Gastrocnemius medialis (tissue), 4 donors: ENCODE data around the gene REXO1. TPM values are rescaled to one million over a fixed set of nuclear protein-coding genes. Genes with fewer than 3 reads are reported as not detected.

Experiments
- ATAC-seq, 2 donors: fragments of 150-250 bp; one replicate each; pipeline ENCODE4 v1.9.1; 2016
- DNase-seq, 2 donors: peaks; one replicate each; pipeline ENCODE4 v3.0.0-alpha.2; 2019
- H3K27ac ChIP-seq, 4 donors: fragments of 200-600 bp; sonication (generic); 1 replicate in 1 of 4; 2 replicates in 3 of 4; pipeline ENCODE4 v1.5.1; 2016 to 2018; ENCODE audit warnings: mild to moderate bottlenecking in 2 of 4, moderate library complexity in 1 of 4
- H3K27me3 ChIP-seq, 3 donors: fragments of 200-600 bp; sonication (generic) in 2 of 3; 1 replicate in 1 of 3; 2 replicates in 2 of 3; pipeline versions ENCODE4 v1.5.1 to v1.6.0; 2016 to 2019; ENCODE audit warnings: mild to moderate bottlenecking in 1 of 3, moderate library complexity in 1 of 3
- H3K36me3 ChIP-seq, 2 donors: fragments of 200-600 bp; sonication (generic) in 1 of 2; one replicate each; pipeline ENCODE4 v1.5.1; 2017 to 2018
- H3K4me1 ChIP-seq, 2 donors: fragments of 200-600 bp; sonication (generic) in 1 of 2; one replicate each; pipeline ENCODE4 v1.5.1; 2016 to 2017; ENCODE audit warnings: mild to moderate bottlenecking in 2 of 2
- H3K4me3 ChIP-seq, 4 donors: fragments of 200-600 bp; sonication (generic) in 3 of 4; 1 replicate in 1 of 4; 2 replicates in 3 of 4; pipeline ENCODE4 v1.5.1; 2016 to 2019; ENCODE audit warnings: mild to moderate bottlenecking in 2 of 4
- H3K9me3 ChIP-seq, 3 donors: fragments of 200-600 bp; sonication (generic) in 2 of 3; 1 replicate in 1 of 3; 2 replicates in 2 of 3; pipeline ENCODE4 v1.5.1; 2016 to 2019
- CTCF ChIP-seq, 5 experiments: fragments of 450-650 bp in 3 of 5; fragments of 200-600 bp in 2 of 5; sonication (generic) in 2 of 5; IDR thresholded peaks in 4 of 5; conservative IDR thresholded peaks in 1 of 5; 1 replicate in 4 of 5; 2 replicates in 1 of 5; pipeline ENCODE4 v1.5.1; 2016 to 2019; ENCODE audit warnings: antibody characterized with exemption in 5 of 5, mild to moderate bottlenecking in 3 of 5, moderate library complexity in 3 of 5
- POLR2A ChIP-seq, 2 donors: fragments of 450-650 bp; IDR thresholded peaks; one replicate each; pipeline ENCODE4 v1.6.1; 2017; ENCODE audit warnings: antibody characterized with exemption in 2 of 2, mild to moderate bottlenecking in 2 of 2, moderate library complexity in 2 of 2
- in situ Hi-C, 4 donors: fragments of 200-750 bp; cut with MboI; loops; one replicate each; pipeline versions ENCODE4 v1.15.0 to v1.8.0; 2017; ENCODE audit warnings: low sequenced_read_pairs in 4 of 4
- intact Hi-C: fragments of 100-400 bp; cut with DNase I; formaldehyde crosslinking; loops from one replicate; pipeline ENCODE4 v1.15.1; 2023; ENCODE audit warnings: low total_unique reads
- total RNA-seq, 4 donors: library from RNA; depleted of rRNA; stranded (reverse); fragments of >200 nt; gene quantifications; one replicate each; pipeline versions ENCODE4 v1.1.0 to v1.2.3, GENCODE V29; 2016

REXO1 gene
- total RNA-seq, result 10 to 100 TPM; 10.8 to 28.5 (median 20.5) TPM

GRCh38 chr19:1848399-1849131 lies at the start of gene REXO1:
TSS of gene REXO1 (minus strand) at chr19:1848483. CDS start at chr19:1848358, 125 bp downstream.
- H3K4me1 ChIP-seq, result peaks cover 39 to 41% of the 10 kb centered on the region in 2 donors
- no peaks in the 10 kb centered on the region for H3K36me3 ChIP-seq
- ATAC-seq (peak; percentile 95 to 96), DNase-seq (peak; percentile 85 to 95)
- in situ Hi-C loops (no loop called here), intact Hi-C loops (loop anchor here (1.0 kb wide), 1 partner anchor 15 kb away; the partner anchor contains the start of gene KLF16)
- TF ChIP-seq CTCF (IDR thresholded peaks at IDR 0.05 in 4 of 5, conservative IDR thresholded peaks at IDR 0.05 in 1 of 5) (peak; percentile 89 to 95 (median 92)), POLR2A (IDR thresholded peaks at IDR 0.05) (peak; percentile 73 to 85)
- peak within 1 kb of the TSS; percentile 80 to 100 (median 96) for H3K4me3 ChIP-seq
- H3K27me3 ChIP-seq, result peaks cover 0 to 3% (median 0%) of the 10 kb centered on the region in 3 donors
- H3K27ac ChIP-seq, result peak within 1 kb of the TSS; percentile 92 to 100 (median 98)
- H3K9me3 ChIP-seq, result no peaks in the 10 kb centered on the region

GRCh38 chr19:1896508-1896907 lies 48.2 kb upstream of the REXO1 start:
- Histone ChIP-seq H3K27me3 (no peaks in the 10 kb centered on the region), H3K4me1 (no peaks in the 10 kb centered on the region), H3K36me3 (no peaks in the 10 kb centered on the region), H3K27ac (no peak overlapping the region), H3K4me3 (no peak overlapping the region), H3K9me3 (no peaks in the 10 kb centered on the region)
- no peak for TF ChIP-seq CTCF (IDR thresholded peaks at IDR 0.05 in 4 of 5, conservative IDR thresholded peaks at IDR 0.05 in 1 of 5)
- no peak for TF ChIP-seq POLR2A (IDR thresholded peaks at IDR 0.05)
- intact Hi-C loops (no loop called here), in situ Hi-C loops (no loop called here)
- ATAC-seq (no peak), DNase-seq (no peak)

- Histone ChIP-seq H3K9me3 (no peaks in the 10 kb centered on the region), H3K27me3 (no peaks in the 10 kb centered on the region), H3K36me3 (no peaks in the 10 kb centered on the region), H3K4me3 (no peak overlapping the region), H3K4me1 (no peaks in the 10 kb centered on the region), H3K27ac (no peak overlapping the region)
- in situ Hi-C loops (no loop called here), intact Hi-C loops (no loop called here)
- ATAC-seq (no peak), DNase-seq (no peak)
- TF ChIP-seq CTCF (IDR thresholded peaks at IDR 0.05 in 4 of 5, conservative IDR thresholded peaks at IDR 0.05 in 1 of 5) (no peak), POLR2A (IDR thresholded peaks at IDR 0.05) (no peak)
Measured at GRCh38 chr19:1893791-1894190, 45.5 kb upstream of the REXO1 start.

- TF ChIP-seq CTCF (IDR thresholded peaks at IDR 0.05 in 4 of 5, conservative IDR thresholded peaks at IDR 0.05 in 1 of 5) (no peak), POLR2A (IDR thresholded peaks at IDR 0.05) (no peak)
- Histone ChIP-seq H3K27me3 (no peaks in the 10 kb centered on the region), H3K9me3 (no peaks in the 10 kb centered on the region), H3K4me1 (peaks cover 0 to under 1% of the 10 kb centered on the region in 2 donors), H3K27ac (no peak overlapping the region), H3K36me3 (no peaks in the 10 kb centered on the region), H3K4me3 (no peak overlapping the region)
- intact Hi-C loops, result no loop called here
- in situ Hi-C loops, result no loop called here
- DNase-seq (no peak), ATAC-seq (no peak)
Measured at GRCh38 chr19:1889907-1890306, 41.6 kb upstream of the REXO1 start.
